Right cardiac atrium (tissue), 5 donors: ENCODE results near the gene TENM4. TPM values are rescaled to one million over a fixed set of nuclear protein-coding genes. Genes with fewer than 3 reads are reported as not detected.
A peak's percentile ranks its signal among the peaks of the same experiment; 100 is the strongest.

Source experiments
- ATAC-seq, 2 donors: fragments of 200-7000 bp; cut with Tn5 transposase; one replicate each; pipeline versions ENCODE4 v1.8.0 to v1.9.1; 2020; ENCODE audit warnings: moderate library complexity in 2 of 2, mild to moderate bottlenecking in 1 of 2
- DNase-seq, 3 donors: peaks; one replicate each; pipeline ENCODE4 v3.0.0-alpha.2; 2020
- H3K27ac ChIP-seq: one replicate; pipeline ENCODE4 v1.5.1; 2013; ENCODE audit warnings: mild to moderate bottlenecking, low read length, control low read depth, moderate library complexity
- H3K27me3 ChIP-seq: one replicate; pipeline ENCODE4 v1.6.1; 2013; ENCODE audit not compliant: control insufficient read depth, insufficient read depth
- H3K4me1 ChIP-seq: one replicate; pipeline ENCODE4 v1.6.1; 2013; ENCODE audit warnings: low read length; ENCODE audit not compliant: control insufficient read depth, insufficient read depth
- H3K4me3 ChIP-seq: one replicate; pipeline ENCODE4 v1.5.1; 2013; ENCODE audit warnings: low read length, control low read depth
- H3K9me3 ChIP-seq: one replicate; pipeline ENCODE4 v1.6.1; 2013; ENCODE audit warnings: low read length; ENCODE audit not compliant: control insufficient read depth
- WGBS: extraction: QIAGEN DNeasy Blood & Tissue Kit; methylation state at CpG from one replicate; pipeline ENCODE4 v1.1.7; 2013; 5-methylcytosine and 5-hydroxymethylcytosine counted together
- intact Hi-C, 4 donors: fragments of 100-400 bp; cut with DNase I; formaldehyde crosslinking; loops; one replicate each; pipeline versions ENCODE4 v1.11.0 to v1.14.0; 2022 to 2023
- polyA plus RNA-seq: library from polyadenylated mRNA; stranded (reverse); fragments of 200-250 nt; gene quantifications from one replicate; pipeline ENCODE4 v1.2.3, GENCODE V29; 2013
- total RNA-seq, 4 donors: library from RNA; stranded (reverse); fragmentation: NEBNext Ultra II Directional; extraction: Animal tissue kit (Norgen Biotek cat#: 25700); gene quantifications; one replicate each; pipeline ENCODE4 v1.2.1, GENCODE V29; 2021
- donor health status: healthy with polysubstance abuse.
- donor health status: DM: no; HTN: yes; CAD: no.
- donor health status: DM: no; HTN: no; CAD: no.
- donor health status: DM: no; HTN: yes; CAD: no; lungs with severe emphysema.
- donor health status: DM: yes; HTN: yes; CAD: no.

TENM4 gene
- total and polyA plus RNA-seq, 5 donors, result 0.26 to 2.3 (median 0.71) TPM

- intact Hi-C loops, result no loop called here
- H3K27me3 ChIP-seq, result no peaks in the 10 kb centered on the region
- H3K4me3 ChIP-seq, result no peak overlapping the region
- 42% methylated on average over 3 of the region's 3 CpGs for WGBS
- no peak overlapping the region for H3K27ac ChIP-seq
- no peak for DNase-seq
- no peak for ATAC-seq
- no peaks in the 10 kb centered on the region for H3K4me1 ChIP-seq
- no peaks in the 10 kb centered on the region for H3K9me3 ChIP-seq
These were observed 497.7 kb downstream of the TENM4 start for GRCh38 chr11:78943154-78943553.

- 72% methylated on average over 10 of the region's 10 CpGs for WGBS
- Histone ChIP-seq H3K27ac (no peak overlapping the region), H3K4me3 (no peak overlapping the region), H3K4me1 (no peaks in the 10 kb centered on the region), H3K27me3 (no peaks in the 10 kb centered on the region), H3K9me3 (no peaks in the 10 kb centered on the region)
- intact Hi-C loops, result no loop called here
- DNase-seq, result peak in 2 of 3 donors; percentile 54 to 60
- no peak for ATAC-seq
These were observed 499.5 kb downstream of the TENM4 start for GRCh38 chr11:78941226-78941851.

GRCh38 chr11:78940500-78941225 lies 500.2 kb downstream of the TENM4 start:
- no peak for ATAC-seq
- H3K4me1 ChIP-seq, result no peaks in the 10 kb centered on the region
- H3K27ac ChIP-seq, result no peak overlapping the region
- no peaks in the 10 kb centered on the region for H3K9me3 ChIP-seq
- intact Hi-C loops, result no loop called here
- no peak overlapping the region for H3K4me3 ChIP-seq
- WGBS, result 76% methylated on average over 6 of the region's 6 CpGs
- no peaks in the 10 kb centered on the region for H3K27me3 ChIP-seq
- no peak for DNase-seq

- H3K9me3 ChIP-seq, result no peaks in the 10 kb centered on the region
- no peaks in the 10 kb centered on the region for H3K27me3 ChIP-seq
- H3K27ac ChIP-seq, result no peak overlapping the region
- intact Hi-C loops, result no loop called here
- H3K4me3 ChIP-seq, result no peak overlapping the region
- no peak for DNase-seq
- no peak for ATAC-seq
- H3K4me1 ChIP-seq, result no peaks in the 10 kb centered on the region
- 48% methylated on average over 7 of the region's 7 CpGs for WGBS
These were observed 501.9 kb downstream of the TENM4 start for GRCh38 chr11:78938971-78939370.

GRCh38 chr11:78938036-78938435 lies 502.8 kb downstream of the TENM4 start:
- ATAC-seq, result no peak
- Histone ChIP-seq H3K9me3 (no peaks in the 10 kb centered on the region), H3K27ac (no peak overlapping the region), H3K4me1 (no peaks in the 10 kb centered on the region), H3K4me3 (no peak overlapping the region), H3K27me3 (no peaks in the 10 kb centered on the region)
- intact Hi-C loops, result no loop called here
- DNase-seq, result no peak
- 84% methylated on average over 1 of the region's 1 CpG for WGBS

GRCh38 chr11:78935398-78936068 lies 505.3 kb downstream of the TENM4 start:
- no peak for ATAC-seq
- intact Hi-C loops, result no loop called here
- WGBS, result 64% methylated on average over 4 of the region's 4 CpGs

GRCh38 chr11:78933350-78933749 lies 507.5 kb downstream of the TENM4 start:
- Histone ChIP-seq H3K4me1 (no peaks in the 10 kb centered on the region), H3K4me3 (no peak overlapping the region), H3K27me3 (no peaks in the 10 kb centered on the region), H3K27ac (no peak overlapping the region), H3K9me3 (no peaks in the 10 kb centered on the region)
- intact Hi-C loops, result no loop called here
- no peak for ATAC-seq
- 85% methylated on average over 5 of the region's 5 CpGs for WGBS
- DNase-seq, result no peak

More at GRCh38 chr11:78935398-78936068, 505.3 kb downstream of the TENM4 start:
- Histone ChIP-seq H3K27ac (no peak overlapping the region), H3K9me3 (no peaks in the 10 kb centered on the region), H3K4me1 (no peaks in the 10 kb centered on the region), H3K27me3 (no peaks in the 10 kb centered on the region), H3K4me3 (no peak overlapping the region)
- DNase-seq, result no peak

- no peak overlapping the region for H3K27ac ChIP-seq
- intact Hi-C loops, result no loop called here
- H3K4me3 ChIP-seq, result no peak overlapping the region
- ATAC-seq (no peak), DNase-seq (no peak)
- no peaks in the 10 kb centered on the region for H3K27me3 ChIP-seq
- no peaks in the 10 kb centered on the region for H3K4me1 ChIP-seq
- no peaks in the 10 kb centered on the region for H3K9me3 ChIP-seq
- 96% methylated on average over 11 of the region's 11 CpGs for WGBS
These were observed 508.1 kb downstream of the TENM4 start for GRCh38 chr11:78932757-78933156.

GRCh38 chr11:78931891-78932290 lies 508.9 kb downstream of the TENM4 start:
- WGBS, result 83% methylated on average over 4 of the region's 4 CpGs
- H3K4me1 ChIP-seq, result no peaks in the 10 kb centered on the region
- no peak overlapping the region for H3K27ac ChIP-seq
- no peak for ATAC-seq
- intact Hi-C loops, result no loop called here
- no peaks in the 10 kb centered on the region for H3K9me3 ChIP-seq
- H3K27me3 ChIP-seq, result no peaks in the 10 kb centered on the region
- H3K4me3 ChIP-seq, result no peak overlapping the region
- no peak for DNase-seq

GRCh38 chr11:78930810-78931523 lies 509.9 kb downstream of the TENM4 start:
- Histone ChIP-seq H3K4me3 (no peak overlapping the region), H3K4me1 (no peaks in the 10 kb centered on the region), H3K9me3 (no peaks in the 10 kb centered on the region), H3K27me3 (no peaks in the 10 kb centered on the region), H3K27ac (no peak overlapping the region)
- intact Hi-C loops, result no loop called here
- ATAC-seq (no peak), DNase-seq (no peak)
- WGBS, result 64% methylated on average over 11 of the region's 11 CpGs

GRCh38 chr11:78929906-78930220 lies 511.0 kb downstream of the TENM4 start:
- ATAC-seq (no peak), DNase-seq (no peak)
- intact Hi-C loops, result no loop called here
- H3K27ac ChIP-seq, result no peak overlapping the region
- 81% methylated on average over 3 of the region's 3 CpGs for WGBS
- no peaks in the 10 kb centered on the region for H3K27me3 ChIP-seq
- no peaks in the 10 kb centered on the region for H3K9me3 ChIP-seq
- H3K4me1 ChIP-seq, result no peaks in the 10 kb centered on the region
- H3K4me3 ChIP-seq, result no peak overlapping the region
